Adrenal gland (tissue), 12 donors: ENCODE results near the gene CFTR. TPM values are rescaled to one million over a fixed set of nuclear protein-coding genes. Genes with fewer than 3 reads are reported as not detected.

Source experiments
- DNase-seq, 7 donors: peaks; one replicate each; pipeline ENCODE4 v3.0.0-alpha.2; 2019 to 2020
- H3K27ac ChIP-seq, 5 donors: fragments of 200-600 bp; sonication (generic) in 4 of 5; 1 replicate in 3 of 5; 2 replicates in 2 of 5; pipeline versions ENCODE4 v1.5.1 to v1.8.0; 2016 to 2020; ENCODE audit warnings: mild to moderate bottlenecking in 1 of 5
- H3K27me3 ChIP-seq: fragments of 200-600 bp; 2 replicates; pipeline ENCODE4 v1.8.0; 2021
- H3K36me3 ChIP-seq, 2 donors: fragments of 200-600 bp; replicated peaks in 1 of 2; 1 replicate in 1 of 2; 2 replicates in 1 of 2; pipeline versions ENCODE4 v1.5.1 to v1.8.0; 2018 to 2022
- H3K4me1 ChIP-seq, 2 donors: fragments of 200-600 bp; replicated peaks in 1 of 2; 1 replicate in 1 of 2; 2 replicates in 1 of 2; pipeline versions ENCODE4 v1.5.1 to v1.8.0; 2018 to 2021
- H3K4me3 ChIP-seq, 4 donors: fragments of 200-600 bp; sonication (generic) in 3 of 4; one replicate each; pipeline ENCODE4 v1.5.1; 2016 to 2018
- H3K9me3 ChIP-seq, 3 donors: fragments of 200-600 bp; sonication (generic) in 1 of 3; replicated peaks in 1 of 3; 1 replicate in 2 of 3; 2 replicates in 1 of 3; pipeline versions ENCODE4 v1.5.1 to v1.8.0; 2016 to 2021
- POLR2A ChIP-seq, 2 donors: fragments of 450-650 bp; IDR thresholded peaks; one replicate each; pipeline ENCODE4 v1.6.1; 2017; ENCODE audit warnings: antibody characterized with exemption in 2 of 2, mild to moderate bottlenecking in 2 of 2, moderate library complexity in 1 of 2
- WGBS, 4 donors: extraction: QIAGEN DNeasy Blood & Tissue Kit in 2 of 4; methylation state at CpG; one replicate each; pipeline versions ENCODE4 v1.1.5 to v1.1.7; 2013 to 2017; 5-methylcytosine and 5-hydroxymethylcytosine counted together
- intact Hi-C, 2 donors: fragments of 100-400 bp; cut with DNase I; formaldehyde crosslinking; loops; one replicate each; pipeline versions ENCODE4 v1.14.1 to v1.15.0; 2022 to 2023
- polyA plus RNA-seq, 3 donors: library from polyadenylated mRNA; stranded (reverse); fragments of 200-250 nt in 2 of 3; fragments of 350-450 nt in 1 of 3; fragmentation: Illumina TruSeq in 1 of 3; extraction: RNeasy Lipid Tissue Mini Kit (QIAGEN cat#74804) in 1 of 3; gene quantifications; one replicate each; pipeline ENCODE4 v1.2.3, GENCODE V29; 2013 to 2014
- total RNA-seq, 9 donors: library from RNA; depleted of rRNA in 4 of 9; stranded (reverse); fragments of >200 nt in 4 of 9; fragments of 120-200 nt in 1 of 9; fragmentation: NEBNext Ultra II Directional in 1 of 9; extraction: Animal tissue kit (Norgen Biotek cat#: 25700) in 1 of 9; gene quantifications; one replicate each; pipeline versions ENCODE4 v1.1.0 to v1.2.4, GENCODE V29; 2013 to 2023
- TF ChIP-seq, protein P1 (sequence below), 6 experiments: fragments of 450-650 bp in 4 of 6; fragments of 200-600 bp in 2 of 6; sonication (generic) in 1 of 6; IDR thresholded peaks; 1 replicate in 5 of 6; 2 replicates in 1 of 6; pipeline versions ENCODE4 v1.5.1 to v1.8.0; 2016 to 2021; ENCODE audit warnings: antibody characterized with exemption in 6 of 6, mild to moderate bottlenecking in 2 of 6, moderate library complexity in 1 of 6
- donor health status: healthy with polysubstance abuse.
- donor health status: Bipolar disorder and iron deficiency.
- donor health status: DM: yes; HTN: yes; CAD: no.
- donor health status: DM: no; HTN: no; CAD: no.
- donor health status: DM: no; HTN: no; CAD: no.
- donor health status: DM: yes; HTN: yes; CAD: no.

The CFTR gene
- total and polyA plus RNA-seq, 12 donors: 0.07 to 0.22 (median 0.08) TPM; not detected in 9

DNA sequence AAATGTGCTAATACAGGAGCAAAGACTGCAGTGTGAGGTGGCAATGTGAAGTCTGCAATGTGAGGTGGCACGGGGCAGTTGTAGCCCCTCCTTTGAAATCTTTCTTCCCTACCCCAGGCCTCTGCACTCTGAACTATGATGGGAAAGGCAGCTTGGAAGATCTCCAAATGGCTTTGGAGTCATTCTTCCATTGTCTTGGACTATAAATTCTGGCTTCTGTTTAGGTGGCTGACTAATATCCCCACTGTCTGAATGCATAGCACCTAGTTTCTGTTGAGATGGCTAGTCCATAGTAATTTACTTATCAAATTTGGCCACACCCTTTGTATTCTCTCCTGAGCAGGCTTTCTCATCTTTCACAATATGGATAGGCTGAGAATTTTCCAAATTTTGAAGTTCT, 175.0 kb downstream of the CFTR start:
- WGBS, 4 donors: 81 to 100% (median 84%) methylated on average over 1 of the region's 1 CpG
- H3K27ac ChIP-seq: no peak overlapping the region

DNA sequence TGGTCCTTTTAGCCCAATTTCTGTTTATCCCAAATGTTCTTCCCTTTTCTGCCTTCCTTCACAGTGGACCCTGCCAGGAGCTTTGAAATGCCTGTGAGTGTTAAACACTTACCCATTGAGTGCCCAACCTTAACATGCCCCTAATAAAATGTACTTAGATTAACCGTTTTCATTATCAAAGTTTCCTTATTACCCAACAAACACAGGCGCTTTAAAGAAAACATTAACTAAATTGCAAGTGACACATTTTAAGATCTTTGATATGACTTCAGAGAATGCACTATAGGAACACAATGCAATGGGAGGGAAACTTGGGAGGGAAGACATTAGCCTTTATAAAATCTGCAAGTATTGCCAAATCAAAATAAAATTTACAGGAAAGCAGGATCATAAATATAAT, 177.0 kb downstream of the CFTR start:
- DNase-seq: no peak
- H3K36me3 ChIP-seq: no peaks in the 10 kb centered on the region
- H3K9me3 ChIP-seq: no peaks in the 10 kb centered on the region
- TF ChIP-seq, protein P1, sequence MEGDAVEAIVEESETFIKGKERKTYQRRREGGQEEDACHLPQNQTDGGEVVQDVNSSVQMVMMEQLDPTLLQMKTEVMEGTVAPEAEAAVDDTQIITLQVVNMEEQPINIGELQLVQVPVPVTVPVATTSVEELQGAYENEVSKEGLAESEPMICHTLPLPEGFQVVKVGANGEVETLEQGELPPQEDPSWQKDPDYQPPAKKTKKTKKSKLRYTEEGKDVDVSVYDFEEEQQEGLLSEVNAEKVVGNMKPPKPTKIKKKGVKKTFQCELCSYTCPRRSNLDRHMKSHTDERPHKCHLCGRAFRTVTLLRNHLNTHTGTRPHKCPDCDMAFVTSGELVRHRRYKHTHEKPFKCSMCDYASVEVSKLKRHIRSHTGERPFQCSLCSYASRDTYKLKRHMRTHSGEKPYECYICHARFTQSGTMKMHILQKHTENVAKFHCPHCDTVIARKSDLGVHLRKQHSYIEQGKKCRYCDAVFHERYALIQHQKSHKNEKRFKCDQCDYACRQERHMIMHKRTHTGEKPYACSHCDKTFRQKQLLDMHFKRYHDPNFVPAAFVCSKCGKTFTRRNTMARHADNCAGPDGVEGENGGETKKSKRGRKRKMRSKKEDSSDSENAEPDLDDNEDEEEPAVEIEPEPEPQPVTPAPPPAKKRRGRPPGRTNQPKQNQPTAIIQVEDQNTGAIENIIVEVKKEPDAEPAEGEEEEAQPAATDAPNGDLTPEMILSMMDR (IDR thresholded peaks at IDR 0.05): no peak
- no peak for TF ChIP-seq POLR2A (IDR thresholded peaks at IDR 0.05)
- intact Hi-C loops: no loop called here
- no peak overlapping the region for H3K27ac ChIP-seq
- 71 to 82% (median 75%) methylated on average over 2 of the region's 2 CpGs for WGBS, 4 donors
- no peak overlapping the region for H3K4me3 ChIP-seq
- no peaks in the 10 kb centered on the region for H3K4me1 ChIP-seq
- H3K27me3 ChIP-seq: no peaks in the 10 kb centered on the region

More for the DNA sequence above, 175.0 kb downstream of the CFTR start:
- no peaks in the 10 kb centered on the region for H3K4me1 ChIP-seq
- no peaks in the 10 kb centered on the region for H3K9me3 ChIP-seq
- no peak overlapping the region for H3K4me3 ChIP-seq
- no peaks in the 10 kb centered on the region for H3K36me3 ChIP-seq
- no peaks in the 10 kb centered on the region for H3K27me3 ChIP-seq
- intact Hi-C loops: no loop called here
- no peak for DNase-seq
- no peak for TF ChIP-seq POLR2A (IDR thresholded peaks at IDR 0.05)
- TF ChIP-seq, protein P1 (IDR thresholded peaks at IDR 0.05): no peak

DNA sequence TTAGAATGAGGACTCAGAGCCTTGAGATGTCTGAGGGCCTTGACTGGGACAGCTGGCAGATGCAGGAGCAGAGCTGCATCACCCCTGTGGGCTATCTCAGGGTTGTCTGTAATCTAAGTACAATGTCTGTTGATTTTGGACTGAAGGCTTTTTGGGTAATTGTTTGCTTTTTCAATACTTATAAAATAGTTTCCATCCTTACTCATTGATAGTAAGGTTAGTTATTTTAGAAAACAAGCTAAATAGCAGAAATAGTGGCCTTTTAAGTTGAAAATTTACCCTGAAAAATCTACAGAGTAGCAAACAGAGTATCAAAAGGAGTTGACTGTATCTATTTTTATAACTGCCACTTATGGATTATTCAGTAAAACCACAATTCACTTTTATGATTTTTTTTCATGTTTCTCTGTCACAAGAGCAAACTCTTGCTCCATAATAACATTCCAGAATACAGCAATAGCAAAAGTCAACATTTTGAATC, 179.7 kb downstream of the CFTR start:
- Histone ChIP-seq H3K4me1 (no peaks in the 10 kb centered on the region), H3K36me3 (no peaks in the 10 kb centered on the region), H3K9me3 (no peaks in the 10 kb centered on the region), H3K27me3 (no peaks in the 10 kb centered on the region), H3K4me3 (no peak overlapping the region), H3K27ac (no peak overlapping the region)
- no peak for DNase-seq
- intact Hi-C loops: no loop called here
- TF ChIP-seq, protein P1 (IDR thresholded peaks at IDR 0.05): no peak
- TF ChIP-seq POLR2A (IDR thresholded peaks at IDR 0.05): no peak

DNA sequence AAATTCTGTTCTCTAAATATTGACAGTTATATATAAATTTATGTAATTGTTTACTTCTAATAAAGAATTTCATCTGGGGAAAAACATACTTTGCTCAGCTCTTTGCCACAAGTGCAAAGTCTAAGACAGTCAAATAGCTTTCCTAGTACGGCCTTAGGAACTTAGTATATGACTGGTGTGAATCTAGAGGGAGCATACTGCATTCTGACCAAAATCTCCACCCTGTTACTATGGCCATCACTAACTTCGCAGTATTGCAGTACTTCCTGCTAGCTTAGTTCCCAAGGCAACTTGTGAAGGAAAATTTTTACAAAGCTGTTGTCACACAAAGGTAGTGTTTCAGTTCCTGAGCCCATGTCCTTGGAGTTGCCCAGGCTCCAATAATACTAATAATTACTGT, 181.5 kb downstream of the CFTR start:
- Histone ChIP-seq H3K4me1 (no peaks in the 10 kb centered on the region), H3K9me3 (no peaks in the 10 kb centered on the region), H3K4me3 (no peak overlapping the region), H3K27ac (no peak overlapping the region), H3K36me3 (no peaks in the 10 kb centered on the region), H3K27me3 (no peaks in the 10 kb centered on the region)
- WGBS, 4 donors: 64 to 78% (median 75%) methylated on average over 2 of the region's 2 CpGs
- intact Hi-C loops: no loop called here
- DNase-seq: no peak
- no peak for TF ChIP-seq POLR2A (IDR thresholded peaks at IDR 0.05)
- TF ChIP-seq, protein P1 (IDR thresholded peaks at IDR 0.05): no peak
